ENCODE data around the gene SAMHD1. TPM values are rescaled to one million over a fixed set of nuclear protein-coding genes. Genes with fewer than 3 reads are reported as not detected.

Gene SAMHD1
- total and polyA plus RNA-seq, 4 donors = 14.7 to 51.2 (median 27.7) TPM

GRCh38 chr20:36860811-36861624 lies 90.5 kb downstream of the SAMHD1 start:
- no peaks in the 10 kb centered on the region for H3K9me3 ChIP-seq (ENCODE audit: control insufficient read depth in 4 of 4, low read length in 3 of 4)
- H3K9ac ChIP-seq (ENCODE audit: low read depth in 1 of 2, low read length in 2 of 2) = no peak overlapping the region
- no peak for DNase-seq (ENCODE audit: low spot score)
- H3K4me1 ChIP-seq (ENCODE audit: control insufficient read depth in 4 of 4, insufficient read depth in 4 of 4, low read length in 3 of 4) = peaks cover 3 to 20% (median 5%) of the 10 kb centered on the region in 4 donors
- 88% methylated on average over 14 of the region's 14 CpGs for WGBS
- TF ChIP-seq ZBTB33 (IDR thresholded peaks at IDR 0.05) (no peak), REST (IDR thresholded peaks at IDR 0.05) (no peak), RXRA (IDR thresholded peaks at IDR 0.05) (no peak), MAX (IDR thresholded peaks at IDR 0.05) (no peak), HNF4G (IDR thresholded peaks at IDR 0.05) (no peak), ATF3 (IDR thresholded peaks at IDR 0.05) (no peak), SP1 (IDR thresholded peaks at IDR 0.05) (no peak)
- H3K36me3 ChIP-seq (ENCODE audit: control insufficient read depth in 4 of 4, insufficient read depth in 3 of 4, low read depth in 1 of 4, low read length in 3 of 4) = no peaks in the 10 kb centered on the region
- no peak overlapping the region for H3K4me3 ChIP-seq (ENCODE audit: low read depth in 1 of 3, low read length in 3 of 3)
- no peak overlapping the region for H3K27ac ChIP-seq (ENCODE audit: low read depth in 1 of 2, low read length in 2 of 2)
- no peaks in the 10 kb centered on the region for H3K27me3 ChIP-seq (ENCODE audit: control insufficient read depth in 4 of 4, insufficient read depth in 4 of 4, low read length in 3 of 4)

- Histone ChIP-seq H3K4me3 (ENCODE audit: low read depth in 1 of 3, low read length in 3 of 3) (no peak overlapping the region), H3K9me3 (ENCODE audit: control insufficient read depth in 4 of 4, low read length in 3 of 4) (no peaks in the 10 kb centered on the region), H3K9ac (ENCODE audit: low read depth in 1 of 2, low read length in 2 of 2) (no peak overlapping the region), H3K27ac (ENCODE audit: low read depth in 1 of 2, low read length in 2 of 2) (no peak overlapping the region), H3K4me1 (ENCODE audit: control insufficient read depth in 4 of 4, insufficient read depth in 4 of 4, low read length in 3 of 4) (peaks cover 3 to 20% (median 5%) of the 10 kb centered on the region in 4 donors), H3K36me3 (ENCODE audit: control insufficient read depth in 4 of 4, insufficient read depth in 3 of 4, low read depth in 1 of 4, low read length in 3 of 4) (no peaks in the 10 kb centered on the region), H3K27me3 (ENCODE audit: control insufficient read depth in 4 of 4, insufficient read depth in 4 of 4, low read length in 3 of 4) (no peaks in the 10 kb centered on the region)
- 81% methylated on average over 5 of the region's 5 CpGs for WGBS
- TF ChIP-seq MAX (IDR thresholded peaks at IDR 0.05) = no peak
- no peak for TF ChIP-seq HNF4A (conservative IDR thresholded peaks at IDR 0.05)
- no peak for TF ChIP-seq HNF4G (IDR thresholded peaks at IDR 0.05)
- TF ChIP-seq RXRA (IDR thresholded peaks at IDR 0.05) = no peak
- TF ChIP-seq CTCF (IDR thresholded peaks at IDR 0.05; ENCODE audit: low read depth, low read length, missing input control) = no peak
- TF ChIP-seq EGR1 (IDR thresholded peaks at IDR 0.05; ENCODE audit: low read depth in 2 of 2) = no peak
- TF ChIP-seq FOXA2 (IDR thresholded peaks at IDR 0.05) = no peak
- no peak for TF ChIP-seq NR2F2 (IDR thresholded peaks at IDR 0.05)
- TF ChIP-seq GABPA (IDR thresholded peaks at IDR 0.05 in 1 of 2, conservative IDR thresholded peaks at IDR 0.05 in 1 of 2) = no peak
- TF ChIP-seq JUND (IDR thresholded peaks at IDR 0.05) = no peak
- TF ChIP-seq ATF3 (IDR thresholded peaks at IDR 0.05) = no peak
- TF ChIP-seq REST (IDR thresholded peaks at IDR 0.05) = no peak
- no peak for TF ChIP-seq YY1 (IDR thresholded peaks at IDR 0.05)
- no peak for TF ChIP-seq SP1 (IDR thresholded peaks at IDR 0.05)
- TF ChIP-seq FOXA1 (IDR thresholded peaks at IDR 0.05) = no peak
- TF ChIP-seq RAD21 (IDR thresholded peaks at IDR 0.05) = no peak
- DNase-seq (ENCODE audit: low spot score) = no peak
These were observed 91.2 kb downstream of the SAMHD1 start for GRCh38 chr20:36860339-36860738.
